EL (cell line): ENCODE measurements around the gene KIDINS220.

Experiments
- DNase-seq: peaks from one replicate; pipeline ENCODE4 v3.0.0-alpha.2; 2016

Gene KIDINS220

DNA sequence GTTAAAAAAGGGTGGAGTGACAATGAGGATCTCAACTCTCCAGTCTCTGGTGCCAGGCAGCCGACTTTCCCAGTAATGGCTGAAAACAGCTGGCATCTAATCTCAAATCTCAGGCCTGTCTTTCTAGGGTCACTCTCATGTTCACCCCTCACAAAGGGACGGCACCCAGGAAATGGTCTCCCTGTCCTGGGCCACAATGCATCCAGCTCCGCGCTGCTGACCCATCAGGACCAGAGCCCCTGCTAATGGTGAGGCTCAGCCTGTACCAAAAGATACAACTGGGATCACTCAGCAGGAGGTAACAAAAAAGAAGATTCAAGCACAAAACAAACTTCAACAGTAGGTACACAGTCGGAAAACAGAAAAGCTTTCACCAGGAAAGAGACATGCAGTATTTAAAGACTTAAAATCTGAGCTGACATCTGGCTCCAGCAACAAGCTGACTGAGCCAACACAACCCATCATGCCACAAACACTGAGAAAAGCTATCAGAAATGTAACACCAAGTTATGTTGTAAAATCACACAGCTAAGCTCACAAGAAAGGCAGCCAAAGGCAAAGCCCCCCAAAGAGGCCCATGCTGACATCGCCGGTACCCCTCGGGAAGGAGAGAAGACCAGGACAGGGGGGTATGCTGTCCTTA is 13.6 kb upstream of the KIDINS220 start:
- no peak for DNase-seq

GRCh38 chr2:8849327-8849726 is 11.9 kb upstream of the KIDINS220 start:
- peak; percentile 18 for DNase-seq

- DNase-seq: no peak
Measured at GRCh38 chr2:8848328-8849100, 11.1 kb upstream of the KIDINS220 start.

DNA sequence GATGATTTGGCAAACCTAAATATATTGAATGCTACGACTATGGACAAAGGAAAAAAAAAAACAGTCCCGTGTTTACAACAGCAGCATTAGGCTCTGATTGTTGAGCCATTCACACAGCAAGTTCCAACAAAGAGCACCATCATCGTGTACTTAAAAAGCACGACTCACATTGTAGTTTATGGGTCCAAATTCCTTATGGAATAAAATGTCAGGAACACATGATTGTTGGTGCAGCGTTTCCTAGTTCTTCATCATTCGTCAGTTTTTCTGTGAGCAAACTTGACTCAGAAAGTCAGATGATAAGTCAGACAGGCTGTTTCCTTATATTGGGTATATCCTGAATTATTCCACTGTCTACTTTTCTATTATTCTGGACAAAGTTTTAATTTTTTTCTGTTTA is 10.0 kb upstream of the KIDINS220 start:
- no peak for DNase-seq

DNA sequence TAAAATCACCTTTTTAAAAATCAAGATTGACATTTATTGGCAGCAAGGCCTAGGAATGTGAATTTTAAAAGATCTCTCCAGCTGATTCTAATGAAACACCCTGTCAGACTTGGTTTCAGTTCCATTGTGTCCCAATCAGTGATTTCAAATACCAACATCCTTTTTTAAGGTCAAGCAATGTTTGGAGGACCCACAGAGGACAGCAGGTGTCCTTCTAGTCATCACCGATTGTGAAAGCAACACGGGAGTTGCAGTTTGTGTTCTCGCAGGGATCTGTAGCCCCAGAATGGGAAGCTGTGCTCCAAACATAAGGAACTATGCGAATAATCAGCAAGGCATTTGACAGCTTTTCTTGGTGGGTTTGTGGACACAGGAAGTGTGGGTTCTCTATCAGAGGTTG is 4.5 kb upstream of the KIDINS220 start:
- DNase-seq: no peak

GRCh38 chr2:8840475-8841091 is 3.2 kb upstream of the KIDINS220 start:
- DNase-seq: no peak

GRCh38 chr2:8839189-8839965 is 2.0 kb upstream of the KIDINS220 start:
- no peak for DNase-seq

GRCh38 chr2:8837795-8838140 is 355 bp upstream of the KIDINS220 start:
- no peak for DNase-seq

- DNase-seq: no peak
Measured at GRCh38 chr2:8835279-8835678, 2.1 kb downstream of the KIDINS220 start.

GRCh38 chr2:8833853-8834252 is 3.6 kb downstream of the KIDINS220 start:
- DNase-seq: no peak

DNA sequence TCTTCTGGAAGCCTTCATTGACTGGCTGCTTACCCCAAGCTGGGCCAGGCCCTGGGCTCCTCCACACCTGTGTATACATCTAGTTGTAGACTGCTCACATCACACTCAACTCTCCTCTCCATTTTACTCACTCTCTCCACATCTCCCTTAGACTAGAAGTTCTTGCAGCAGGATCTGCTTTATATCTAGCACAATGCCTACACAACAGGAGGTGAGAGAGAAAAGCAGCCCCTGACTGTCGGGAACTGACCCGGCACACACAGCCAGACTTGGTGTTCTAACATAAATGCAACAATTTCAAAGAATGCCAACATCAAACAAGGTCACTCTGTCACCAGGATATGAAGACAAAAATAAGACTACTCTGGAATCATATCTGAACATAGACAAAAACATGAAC is 5.9 kb downstream of the KIDINS220 start:
- no peak for DNase-seq

DNA sequence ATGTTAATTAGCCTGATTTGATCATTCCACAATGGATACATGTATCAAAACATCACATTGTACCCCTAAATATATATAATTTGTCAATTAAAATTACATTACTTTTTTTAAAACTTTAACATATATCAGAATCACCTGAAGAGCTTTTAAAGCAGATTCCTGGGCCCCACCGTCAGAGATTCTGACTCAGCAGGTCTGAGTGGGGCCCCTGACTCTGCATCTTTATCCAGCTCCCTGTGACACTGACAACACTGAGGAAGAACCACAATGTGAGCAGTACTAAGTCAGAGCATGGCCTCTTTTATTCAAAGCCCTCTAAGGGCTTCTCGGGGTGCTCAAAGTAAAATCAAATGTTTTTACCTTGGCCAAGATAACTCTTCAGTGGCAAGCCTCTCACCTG is 9.7 kb downstream of the KIDINS220 start:
- no peak for DNase-seq

DNA sequence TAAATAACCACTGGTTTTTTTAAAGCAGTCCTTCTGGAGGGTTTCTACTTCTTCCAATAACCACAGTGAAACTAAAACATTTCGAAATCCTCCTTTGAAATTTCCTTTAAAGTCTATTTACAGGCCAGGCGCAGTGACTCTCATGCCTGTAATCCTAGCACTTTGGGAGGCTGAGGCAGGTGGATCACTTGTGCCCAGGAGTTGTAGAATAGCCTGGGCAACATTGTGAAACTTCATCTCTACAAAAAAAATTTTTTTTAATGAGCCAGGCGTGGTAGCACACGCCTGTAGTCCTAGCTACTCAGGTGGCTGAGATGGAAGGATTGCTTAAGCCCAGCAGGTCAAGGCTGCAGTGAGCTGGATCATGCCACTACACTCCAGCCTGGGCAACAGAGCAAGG is 15.2 kb downstream of the KIDINS220 start:
- no peak for DNase-seq

DNA sequence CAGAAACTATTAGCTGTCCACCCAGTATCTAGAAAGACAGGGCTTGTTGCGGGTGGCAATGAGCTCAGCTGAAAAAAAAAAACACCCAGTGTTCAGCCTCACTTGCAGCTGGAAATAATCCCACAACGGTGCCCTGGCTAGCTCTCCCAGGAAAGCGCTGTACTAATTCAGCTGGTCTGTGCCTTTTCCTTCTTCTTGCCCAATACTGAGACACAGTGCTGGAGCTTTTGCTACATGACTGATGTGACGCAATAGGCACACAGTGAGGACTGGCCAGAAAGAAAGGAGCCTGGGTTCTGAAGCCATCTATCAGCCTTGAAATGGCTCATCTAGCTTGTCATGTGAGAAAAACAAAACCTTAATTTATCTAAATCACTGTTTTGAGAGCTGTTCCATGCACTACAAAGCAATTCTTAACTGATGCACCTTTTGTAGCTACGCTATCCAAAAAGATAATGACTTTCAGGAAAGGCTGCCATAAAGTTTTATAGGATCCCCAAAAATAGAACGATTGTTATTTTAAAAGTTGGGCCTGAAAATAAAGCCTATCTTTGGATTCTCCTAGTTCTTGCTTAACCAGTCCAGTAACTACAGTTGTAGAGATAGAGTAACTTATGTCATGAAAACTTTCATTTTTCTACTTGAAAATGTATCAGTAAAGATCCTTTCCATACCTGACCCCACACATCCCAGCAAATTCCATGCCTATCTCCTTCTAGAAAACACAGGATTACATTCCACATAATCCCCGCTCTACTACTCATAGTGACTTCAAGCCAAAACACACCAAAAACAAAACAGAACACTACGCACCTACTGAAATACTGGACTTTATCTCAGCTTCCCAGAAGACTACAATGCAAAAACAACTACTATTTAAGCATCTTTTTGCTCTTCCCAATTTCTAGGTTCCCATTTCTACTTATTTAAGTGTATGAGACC is 15.9 kb downstream of the KIDINS220 start:
- peak; percentile 15 for DNase-seq

- no peak for DNase-seq
Measured at GRCh38 chr2:8819948-8820347, 17.5 kb downstream of the KIDINS220 start.

- DNase-seq: peak; percentile 40
Measured at GRCh38 chr2:8819194-8819593, 18.2 kb downstream of the KIDINS220 start.

DNA sequence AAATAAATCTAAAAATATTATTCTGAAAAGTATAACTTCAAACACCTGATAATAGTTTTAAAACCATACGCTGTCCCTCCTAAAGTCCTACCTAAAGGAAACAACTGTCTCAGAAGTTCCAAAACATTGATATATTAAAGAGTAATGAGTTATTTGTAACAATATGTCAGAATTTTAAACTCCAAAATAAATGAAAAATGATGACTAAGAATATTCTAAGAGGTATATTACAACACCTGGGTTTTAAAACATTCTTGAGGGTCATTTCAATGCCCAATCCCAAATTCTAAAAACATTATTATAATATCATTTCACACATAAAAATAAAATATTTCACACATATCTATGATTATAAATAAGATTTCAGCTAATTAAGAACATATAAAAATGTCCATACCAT is 20.2 kb downstream of the KIDINS220 start:
- DNase-seq: no peak

DNA sequence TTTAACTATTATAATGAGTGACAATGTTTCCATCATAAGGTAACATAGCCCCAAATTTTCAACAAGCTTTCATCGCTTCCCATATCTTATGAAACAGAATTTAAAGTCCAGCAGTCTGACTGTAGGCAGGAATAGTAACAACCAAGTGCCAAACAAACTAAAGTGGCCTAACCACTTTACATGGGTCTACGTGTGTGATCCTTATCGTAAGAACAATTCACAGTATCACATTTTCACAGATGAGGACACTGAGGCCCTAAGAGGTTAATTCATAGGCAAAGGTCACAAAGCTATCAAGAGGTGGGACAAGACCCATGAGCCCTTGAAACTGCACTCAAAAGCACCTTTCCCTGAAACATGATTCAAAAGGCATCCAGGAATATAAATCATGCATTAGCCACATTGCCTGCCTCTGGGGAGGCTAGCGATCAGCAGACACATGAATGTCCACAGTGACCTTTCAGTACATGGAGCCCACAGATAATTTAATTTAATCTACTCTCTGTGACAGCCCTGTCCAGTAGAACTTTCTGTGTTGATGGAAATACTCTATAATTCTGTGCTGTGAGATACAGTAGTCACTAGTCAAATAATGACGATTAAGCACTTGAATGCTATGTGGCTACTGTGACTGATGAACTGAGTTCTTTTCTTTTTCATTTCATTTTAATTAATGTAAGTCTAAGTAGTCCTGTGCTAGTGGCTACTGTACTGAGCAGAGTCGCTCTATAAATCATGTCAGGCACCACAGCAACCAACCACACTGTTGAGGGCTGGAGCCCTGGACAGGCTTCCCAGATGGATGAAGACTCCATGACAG is 30.3 kb downstream of the KIDINS220 start:
- no peak for DNase-seq

DNA sequence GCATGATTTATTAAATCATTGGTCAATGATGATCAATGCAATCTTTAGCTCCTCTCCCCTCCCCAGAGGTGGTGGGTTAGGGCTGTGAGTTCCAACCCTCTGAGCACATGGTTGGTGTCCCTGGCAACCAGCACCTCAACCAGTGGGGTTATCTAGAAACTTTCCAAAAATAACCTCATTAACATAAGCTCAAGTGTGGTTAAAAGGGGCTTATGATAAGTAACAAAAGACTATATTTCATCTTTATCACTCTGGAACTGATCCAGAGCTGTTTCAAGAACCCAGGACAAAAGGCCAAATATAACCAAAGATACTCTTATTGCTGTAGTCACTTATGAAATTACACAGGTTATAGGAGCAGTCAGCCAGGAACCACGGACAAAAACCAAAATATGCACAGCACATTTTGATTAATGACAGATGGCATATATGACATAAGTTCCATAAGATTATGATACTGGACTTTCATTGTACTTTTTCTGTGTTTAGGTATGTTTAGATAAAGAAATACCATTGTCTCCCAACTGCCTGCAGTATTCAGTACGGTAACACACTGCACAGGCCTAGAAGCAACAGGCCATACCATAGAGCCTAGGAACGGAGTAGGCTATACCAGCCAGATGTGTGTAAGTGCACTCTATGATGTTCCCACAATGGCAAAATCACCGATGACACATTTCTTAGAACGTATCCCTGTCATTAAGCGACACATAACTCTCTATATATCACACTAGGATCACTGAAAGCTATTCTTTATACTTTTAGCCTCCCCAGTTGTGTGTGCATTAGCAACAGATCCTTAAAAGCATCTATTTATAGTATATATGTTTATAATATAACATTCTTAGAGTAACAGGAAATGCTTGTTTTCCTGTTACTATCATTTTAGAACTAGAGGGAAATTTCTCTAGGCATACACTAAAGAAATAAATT is 31.9 kb downstream of the KIDINS220 start:
- DNase-seq: no peak

GRCh38 chr2:8803658-8804379 is 33.6 kb downstream of the KIDINS220 start:
- peak; percentile 84 for DNase-seq
